HepG2 (cell line): Measurements from ENCODE around the gene EYA2. TPM values are rescaled to one million over a fixed set of nuclear protein-coding genes. Genes with fewer than 3 reads are reported as not detected.

Experiments used
- HMGXB4 ChIP-seq, 2 experiments: sonication (generic) in 1 of 2; formaldehyde crosslinking in 1 of 2; IDR thresholded peaks; 2 replicates each; pipeline versions ENCODE4 v1.4.0 to v1.6.1; 2018 to 2020; ENCODE audit warnings: missing genetic modification reagents in 2 of 2, borderline replicate concordance in 1 of 2, low read depth in 1 of 2, mild to moderate bottlenecking in 1 of 2, missing biosample characterization in 1 of 2
- HNF4A ChIP-seq: sonication (generic); formaldehyde crosslinking; IDR thresholded peaks from 2 replicates; pipeline ENCODE4 v1.4.0; 2020; ENCODE audit warnings: missing genetic modification reagents
- HNRNPLL ChIP-seq: fragments of 200-400 bp; formaldehyde crosslinking; IDR thresholded peaks from 2 replicates; pipeline ENCODE4 v1.6.1; 2017; ENCODE audit warnings: mild to moderate bottlenecking, low read depth, low read length; ENCODE audit not compliant: poor library complexity, severe bottlenecking
- REST ChIP-seq, 2 experiments: IDR thresholded peaks; 2 replicates each; pipeline ENCODE4 v1.6.1; 2011 to 2012; ENCODE audit warnings: low read length in 2 of 2, borderline replicate concordance in 1 of 2, low read depth in 1 of 2, mild to moderate bottlenecking in 1 of 2, moderate library complexity in 1 of 2
- STAT6 ChIP-seq: sonication (generic); formaldehyde crosslinking; IDR thresholded peaks from 2 replicates; pipeline ENCODE4 v1.4.0; 2020; ENCODE audit warnings: missing genetic modification reagents, mild to moderate bottlenecking, borderline replicate concordance
- TEAD3 ChIP-seq: optimal IDR thresholded peaks from 2 replicates; pipeline ENCODE3; 2016; ENCODE audit warnings: borderline replicate concordance
- THAP11 ChIP-seq: IDR thresholded peaks from 2 replicates; pipeline ENCODE4 v1.6.1; 2016; ENCODE audit warnings: missing biosample characterization, missing genetic modification reagents
- THAP8 ChIP-seq: sonication (generic); formaldehyde crosslinking; IDR thresholded peaks from 2 replicates; pipeline ENCODE4 v1.5.1; 2020; ENCODE audit warnings: missing genetic modification reagents, mild to moderate bottlenecking, borderline replicate concordance
- TMF1 ChIP-seq: sonication (generic); formaldehyde crosslinking; IDR thresholded peaks from 2 replicates; pipeline ENCODE4 v1.8.1; 2022; ENCODE audit warnings: low read depth, missing genetic modification reagents
- ZC3H13 ChIP-seq: sonication (generic); formaldehyde crosslinking; IDR thresholded peaks from 2 replicates; pipeline ENCODE4 v1.8.1; 2023; ENCODE audit warnings: mild to moderate bottlenecking, missing genetic modification reagents, moderate library complexity
- ZFP37 ChIP-seq: sonication (generic); formaldehyde crosslinking; IDR thresholded peaks from 2 replicates; pipeline ENCODE4 v1.4.0; 2020; ENCODE audit warnings: missing genetic modification reagents, borderline replicate concordance
- ZNF563 ChIP-seq: sonication (generic); formaldehyde crosslinking; IDR thresholded peaks from 2 replicates; pipeline ENCODE4 v1.8.0; 2022; ENCODE audit warnings: mild to moderate bottlenecking, moderate library complexity, missing genetic modification reagents
- ZNF607 ChIP-seq: sonication (generic); formaldehyde crosslinking; IDR thresholded peaks from 2 replicates; pipeline ENCODE4 v1.5.1; 2020; ENCODE audit warnings: missing genetic modification reagents, mild to moderate bottlenecking, borderline replicate concordance
- ZNF703 ChIP-seq: sonication (generic); formaldehyde crosslinking; IDR thresholded peaks from 2 replicates; pipeline ENCODE4 v1.5.1; 2020; ENCODE audit warnings: missing genetic modification reagents, mild to moderate bottlenecking, moderate library complexity, borderline replicate concordance
- ZNF770 ChIP-seq: sonication (generic); formaldehyde crosslinking; IDR thresholded peaks from 2 replicates; pipeline ENCODE4 v1.5.0; 2020; ENCODE audit warnings: mild to moderate bottlenecking, missing genetic modification reagents
- ZNF816 ChIP-seq: sonication (generic); formaldehyde crosslinking; IDR thresholded peaks from 2 replicates; pipeline ENCODE4 v1.8.0; 2022; ENCODE audit warnings: missing genetic modification reagents, mild to moderate bottlenecking, borderline replicate concordance
- ZSCAN22 ChIP-seq: sonication (generic); formaldehyde crosslinking; IDR thresholded peaks from 2 replicates; pipeline ENCODE4 v1.4.0; 2020; ENCODE audit warnings: mild to moderate bottlenecking, missing genetic modification reagents
- polyA plus RNA-seq, 8 experiments: library from polyadenylated mRNA; depleted of rRNA in 3 of 8; stranded (reverse) in 7 of 8; unstranded in 1 of 8; fragments of >200 nt; fragmentation: Illumina TruSeq in 4 of 8; extraction: Trizol in 4 of 8; gene quantifications; 2 replicates each; pipeline versions ENCODE4 v1.2.1 to v1.2.3, GENCODE V29; 2011 to 2016; ENCODE audit warnings: low read depth in 4 of 8, missing spikeins in 1 of 8, mixed read lengths in 1 of 8; ENCODE audit not compliant: insufficient read depth in 1 of 8
- total RNA-seq, 5 experiments: library from RNA; depleted of rRNA; stranded (reverse); fragments of >200 nt; fragmentation: Illumina TruSeq; extraction: Trizol; gene quantifications; 2 replicates each; pipeline ENCODE4 v1.2.3, GENCODE V29; 2016; ENCODE audit warnings: low read depth in 1 of 5

The EYA2 gene
- total and polyA plus RNA-seq, 2 of the 13 experiments (the other 11 are each of a cell fraction or from before 2014, with no cell fraction given): not detected

GRCh38 chr20:47152068-47152467, 257.4 kb downstream of the EYA2 start (continued):
- TF ChIP-seq ZNF770 (no peak), HNF4A (peak; percentile 25; the same call in 1 of the 2 replicates), ZFP37 (no peak), STAT6 (CRISPR knock-in tag) (no peak), THAP8 (CRISPR knock-in tag) (no peak), TMF1 (0 out of 2 replicates have a peak, but pooled peaks have one; percentile 28), REST (IDR thresholded peaks at IDR 0.05; ENCODE audit: borderline replicate concordance in 1 of 2, low read depth in 1 of 2, low read length in 2 of 2) (no peak), ZSCAN22 (CRISPR knock-in tag) (no peak), HNRNPLL (no peak), HMGXB4 (CRISPR knock-in tag; IDR thresholded peaks at IDR 0.05; ENCODE audit: borderline replicate concordance in 1 of 2, low read depth in 1 of 2) (no peak), ZNF563 (CRISPR knock-in tag) (no peak), ZNF607 (no peak), ZNF816 (CRISPR knock-in tag) (no peak), THAP11 (CRISPR knock-in tag) (peak; percentile 35; the same call in 1 of the 2 replicates), ZC3H13 (no peak), ZNF703 (CRISPR knock-in tag) (no peak), TEAD3 (peak; percentile 31)
